CD4-positive, alpha-beta T cell treated with Interleukin-4 for 1 hour (primary cell): ENCODE measurements around the gene NELL1.

Source experiments
- DNase-seq, 2 donors: peaks; one replicate each; pipeline ENCODE4 v3.0.0-alpha.2; 2020 to 2022

Gene NELL1

GRCh38 chr11:20669820-20670684 lies 666 bp downstream of the NELL1 start:
- no peak for DNase-seq

GRCh38 chr11:20670932-20671403 lies 1.6 kb downstream of the NELL1 start:
- no peak for DNase-seq

DNA sequence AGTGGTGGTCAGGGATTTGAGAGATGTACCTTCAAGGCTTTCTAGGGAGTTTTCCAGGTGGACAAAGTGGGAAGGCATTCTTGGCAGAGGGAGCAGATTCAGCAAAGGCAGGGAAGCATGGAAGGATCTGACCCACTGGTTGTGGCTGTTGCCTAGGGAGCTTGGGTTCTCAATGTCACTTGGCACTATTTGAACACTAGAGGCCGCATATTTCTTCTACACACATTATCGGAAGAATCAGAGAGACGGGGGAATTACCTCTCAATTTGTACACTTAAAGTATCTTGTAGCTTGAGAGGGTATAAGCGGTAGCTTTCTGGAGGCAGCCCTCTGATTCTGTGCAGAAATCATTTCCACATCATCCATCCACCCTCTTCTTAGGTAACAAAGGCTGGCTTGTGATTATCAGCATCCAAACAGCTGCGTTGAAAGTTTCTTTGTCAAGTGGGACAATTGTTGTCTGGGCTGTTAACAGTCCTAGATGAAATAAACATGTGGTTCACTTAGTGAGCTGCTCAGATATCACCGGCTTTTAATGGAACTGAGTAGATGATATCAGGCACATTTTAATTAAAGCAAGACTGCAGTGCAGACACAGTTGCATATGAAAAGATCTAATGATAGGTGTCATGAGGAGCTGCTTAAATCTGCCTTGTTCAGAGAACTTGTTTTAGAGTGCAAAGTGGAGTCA lies 2.6 kb downstream of the NELL1 start:
- DNase-seq, result no peak

DNA sequence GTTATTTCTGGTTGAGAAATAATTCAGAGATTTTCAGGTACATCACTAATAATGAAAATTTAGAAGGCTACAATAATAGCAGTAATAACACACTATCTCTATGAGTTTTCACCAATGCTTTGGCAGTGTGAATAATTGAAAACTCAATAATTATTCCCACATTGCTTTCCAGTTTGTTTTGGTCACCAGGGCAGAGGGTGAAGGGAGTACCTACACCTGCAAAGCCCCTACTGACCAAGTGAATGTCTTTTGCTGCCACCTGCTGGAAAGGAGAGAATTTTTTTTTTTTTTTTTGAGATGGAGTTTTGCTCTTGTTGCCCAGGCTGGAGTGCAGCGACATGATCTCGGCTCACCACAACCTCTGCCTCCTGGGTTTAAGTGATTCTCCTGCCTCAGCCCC lies 3.2 kb downstream of the NELL1 start:
- DNase-seq, result no peak

- DNase-seq, result no peak
Observed at GRCh38 chr11:20676658-20677057, 7.3 kb downstream of the NELL1 start.

DNA sequence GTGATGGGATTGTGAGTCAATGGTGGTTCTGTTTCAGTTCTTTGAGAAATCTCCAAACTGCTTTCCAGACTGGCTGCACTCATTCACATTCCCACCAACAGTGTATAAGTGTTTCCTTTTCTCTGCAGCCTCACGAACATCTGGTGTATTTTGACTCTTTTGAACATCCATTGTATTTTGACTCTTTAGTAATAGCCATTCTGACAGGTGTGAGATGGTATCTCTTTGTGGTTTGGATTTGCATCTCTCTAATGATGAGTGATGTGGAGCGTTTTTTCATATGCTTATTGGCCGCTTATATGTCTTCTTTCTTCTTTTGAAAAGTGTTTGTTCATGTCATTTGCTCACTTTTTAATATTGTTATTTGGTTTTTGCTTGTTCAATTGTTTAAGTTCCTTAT lies 19.4 kb downstream of the NELL1 start:
- DNase-seq, result no peak

GRCh38 chr11:20707876-20708275 lies 38.5 kb downstream of the NELL1 start:
- no peak for DNase-seq

GRCh38 chr11:20712912-20713311 lies 43.5 kb downstream of the NELL1 start:
- DNase-seq, result no peak

DNA sequence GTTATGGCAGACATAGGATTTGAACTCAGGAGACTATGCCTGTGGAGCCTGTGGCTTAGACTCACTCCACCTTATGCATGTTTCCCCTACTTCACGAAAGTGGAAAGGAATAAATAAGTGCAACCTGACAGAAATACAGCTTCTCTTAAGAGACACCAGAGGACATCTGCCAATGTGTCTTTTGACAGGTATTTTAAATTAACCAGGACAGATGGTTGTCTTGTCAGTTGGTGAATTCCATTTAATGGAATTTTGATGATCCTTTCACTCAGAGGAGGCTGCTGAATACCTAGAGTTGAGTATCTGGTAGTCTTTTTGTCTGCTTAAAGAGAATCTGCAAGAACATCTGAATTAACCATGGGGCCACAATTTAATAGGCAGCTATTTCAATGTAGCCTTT lies 46.1 kb downstream of the NELL1 start:
- DNase-seq, result no peak

GRCh38 chr11:20715931-20716330 lies 46.5 kb downstream of the NELL1 start:
- DNase-seq, result no peak

- DNase-seq, result no peak
Observed at GRCh38 chr11:20719821-20720220, 50.4 kb downstream of the NELL1 start.

- DNase-seq, result no peak
Observed at GRCh38 chr11:20723366-20723765, 54.0 kb downstream of the NELL1 start.

GRCh38 chr11:20729597-20730105 lies 60.3 kb downstream of the NELL1 start:
- no peak for DNase-seq

DNA sequence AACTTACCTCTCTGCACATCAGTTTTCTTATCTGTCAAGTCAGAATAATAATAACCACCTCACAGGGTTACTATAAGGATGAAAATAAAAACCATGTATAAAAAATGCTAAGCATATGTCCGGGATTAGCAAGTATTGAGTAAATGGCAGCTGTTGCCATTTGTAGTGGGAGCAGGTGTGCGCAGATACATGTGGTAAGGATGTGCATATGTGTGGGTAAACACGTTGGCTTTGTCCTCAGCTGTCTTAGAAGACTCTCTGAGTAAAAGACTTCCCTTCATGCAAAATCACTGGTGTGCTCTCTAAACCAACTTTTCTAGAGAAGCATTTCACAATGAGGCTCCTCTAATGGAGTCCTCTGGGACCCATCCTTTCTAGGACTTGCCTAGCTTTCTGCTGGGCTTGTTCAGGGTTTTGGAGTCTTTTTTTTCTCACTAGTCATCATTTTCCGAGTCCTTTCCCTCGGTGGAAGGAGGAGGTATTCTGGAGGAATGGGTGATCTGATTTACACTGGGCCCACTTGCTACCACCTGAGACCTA lies 62.4 kb downstream of the NELL1 start:
- no peak for DNase-seq

DNA sequence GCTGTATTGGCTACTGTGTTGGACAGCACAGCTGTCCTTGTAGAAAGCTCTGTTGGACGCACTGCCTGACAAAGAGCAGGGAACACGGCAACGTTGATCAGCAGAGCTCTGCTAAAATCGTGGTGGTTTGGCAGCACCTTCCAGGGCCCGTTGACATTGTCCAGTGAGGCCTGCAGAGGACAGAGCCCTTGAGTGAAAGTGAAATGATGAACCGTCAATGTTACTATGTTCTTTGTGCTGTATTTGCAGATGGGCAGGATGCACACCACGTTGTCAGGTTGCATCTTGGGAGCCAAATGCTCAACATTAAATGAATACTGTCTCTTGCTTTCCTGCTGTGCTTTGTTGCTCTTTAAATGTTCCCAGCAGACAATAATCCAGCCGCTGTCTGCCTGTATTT lies 69.7 kb downstream of the NELL1 start:
- no peak for DNase-seq

- no peak for DNase-seq
Observed at GRCh38 chr11:20739577-20739976, 70.2 kb downstream of the NELL1 start.

GRCh38 chr11:20754933-20755332 lies 85.5 kb downstream of the NELL1 start:
- DNase-seq, result no peak

GRCh38 chr11:20759541-20759940 lies 90.2 kb downstream of the NELL1 start:
- DNase-seq, result no peak

DNA sequence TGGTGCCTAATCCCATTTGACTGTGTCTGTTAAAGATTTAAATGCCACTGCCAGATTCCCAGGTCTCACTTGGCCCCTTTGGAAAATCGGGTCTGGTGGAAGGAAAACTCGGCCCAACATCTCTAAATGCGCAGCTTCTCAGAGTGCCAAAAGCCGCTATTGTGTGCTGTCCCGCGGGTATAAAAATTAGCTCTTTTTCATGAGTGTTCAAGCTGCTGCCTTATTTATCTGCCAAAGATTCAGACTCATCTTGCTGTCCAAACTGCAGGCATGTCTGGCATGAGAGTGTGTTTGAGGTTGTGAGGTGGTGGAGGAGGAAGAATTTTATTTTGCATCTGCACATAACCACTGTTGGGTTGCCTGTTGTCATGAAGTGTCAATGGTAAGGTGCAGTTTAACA lies 91.4 kb downstream of the NELL1 start:
- DNase-seq, result no peak

- no peak for DNase-seq
Observed at GRCh38 chr11:20762116-20762844, 92.9 kb downstream of the NELL1 start.

DNA sequence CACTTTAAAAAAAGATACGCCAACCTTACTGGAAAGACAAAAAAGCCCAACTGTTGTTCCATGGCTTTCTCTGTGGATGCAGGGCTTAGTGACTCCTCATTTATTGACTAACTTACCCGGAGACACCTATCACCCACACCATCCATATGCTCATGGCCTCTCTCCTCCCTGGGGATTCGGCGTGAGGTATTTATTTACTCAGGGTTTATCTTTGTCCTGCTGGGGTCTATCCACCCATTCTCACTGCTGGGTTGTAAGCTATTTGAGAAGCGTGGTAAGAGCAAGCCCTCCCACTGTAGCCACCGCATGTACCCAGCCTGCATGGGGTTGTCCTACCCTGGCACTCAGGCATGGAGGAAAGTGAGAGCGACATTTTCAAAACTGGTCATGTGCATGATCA lies 93.6 kb downstream of the NELL1 start:
- DNase-seq, result no peak

DNA sequence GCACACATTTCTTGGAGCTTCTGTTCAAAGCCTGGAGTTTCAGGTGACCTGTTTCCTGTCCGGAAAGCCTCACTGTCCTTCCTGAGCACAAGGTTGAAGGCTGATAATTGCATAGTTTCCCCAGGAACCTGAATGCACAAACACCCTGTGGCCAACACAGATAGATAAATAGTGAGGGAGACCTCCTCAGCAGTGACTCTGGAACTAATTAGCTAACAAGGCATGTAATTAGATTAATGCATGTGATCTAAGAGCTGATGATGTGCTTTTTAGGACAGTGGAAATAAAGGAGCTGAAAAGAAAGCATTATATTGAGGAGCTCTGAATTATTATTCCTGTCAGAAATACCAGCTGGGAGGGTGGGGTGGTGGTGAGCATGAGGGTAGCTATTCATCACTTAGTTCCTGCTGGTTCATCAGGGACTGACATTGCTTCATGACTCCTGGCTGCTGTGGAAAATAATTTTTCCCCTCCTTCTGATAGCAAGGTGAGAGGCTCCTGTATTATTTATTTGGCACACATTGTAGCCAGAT lies 101.1 kb downstream of the NELL1 start:
- no peak for DNase-seq

GRCh38 chr11:20771026-20771425 lies 101.6 kb downstream of the NELL1 start:
- no peak for DNase-seq
